SK-N-SH treated with all-trans-retinoic acid at 6 μM for 48 hours (cell line): Measurements from ENCODE around the gene ATP11C.

Source experiments
- ATAC-seq: fragments of 200-7000 bp; cut with Tn5 transposase; 3 replicates; pipeline ENCODE4 v1.9.1; 2020; ENCODE audit warnings: mild to moderate bottlenecking, moderate library complexity
- ARNTL ChIP-seq: fragments of 450-650 bp; formaldehyde crosslinking; IDR thresholded peaks from 2 replicates; pipeline ENCODE4 v1.5.0; 2020; ENCODE audit warnings: low read depth, mild to moderate bottlenecking, moderate library complexity, borderline replicate concordance
- BACH2 ChIP-seq: fragments of 250-450 bp; sonication (Bioruptor Pico); IDR thresholded peaks from 2 replicates; pipeline ENCODE4 v1.9.0; 2021; ENCODE audit warnings: mild to moderate bottlenecking, borderline replicate concordance
- CSDC2 ChIP-seq: fragments of 250-450 bp; sonication (Bioruptor Pico); IDR thresholded peaks from 2 replicates; pipeline ENCODE4 v1.5.0; 2020; ENCODE audit warnings: mild to moderate bottlenecking, moderate library complexity
- ESRRG ChIP-seq: fragments of 250-450 bp; sonication (Bioruptor Pico); IDR thresholded peaks from 2 replicates; pipeline ENCODE4 v1.6.1; 2021; ENCODE audit warnings: mild to moderate bottlenecking
- GLIS3 ChIP-seq: fragments of 250-450 bp; sonication (Bioruptor Pico); IDR thresholded peaks from 2 replicates; pipeline ENCODE4 v1.5.0; 2020; ENCODE audit warnings: mild to moderate bottlenecking, moderate library complexity
- ISL1 ChIP-seq: fragments of 250-450 bp; sonication (Bioruptor Pico); IDR thresholded peaks from 2 replicates; pipeline ENCODE4 v2.1.2; 2022; ENCODE audit warnings: mild to moderate bottlenecking, moderate library complexity
- OSR1 ChIP-seq: fragments of 250-450 bp; sonication (Bioruptor Pico); IDR thresholded peaks from 2 replicates; pipeline ENCODE4 v1.8.0; 2022; ENCODE audit warnings: moderate library complexity, mild to moderate bottlenecking, inconsistent platforms
- PPARA ChIP-seq: fragments of 250-450 bp; sonication (Bioruptor Pico); IDR thresholded peaks from 2 replicates; pipeline ENCODE4 v1.5.0; 2020; ENCODE audit warnings: mild to moderate bottlenecking, borderline replicate concordance
- RARB ChIP-seq: fragments of 250-450 bp; sonication (Bioruptor Pico); IDR thresholded peaks from 2 replicates; pipeline ENCODE4 v1.8.0; 2021; ENCODE audit warnings: mild to moderate bottlenecking, moderate library complexity
- SNAI2 ChIP-seq: fragments of 250-450 bp; sonication (Bioruptor Pico); IDR thresholded peaks from 2 replicates; pipeline ENCODE4 v1.5.0; 2020; ENCODE audit warnings: mild to moderate bottlenecking, moderate library complexity
- TCF4 ChIP-seq: fragments of 250-450 bp; sonication (Bioruptor Pico); IDR thresholded peaks from 2 replicates; pipeline ENCODE4 v1.8.0; 2021; ENCODE audit warnings: mild to moderate bottlenecking, moderate library complexity, borderline replicate concordance
- TOX ChIP-seq: fragments of 250-450 bp; sonication (Bioruptor Pico); IDR thresholded peaks from 2 replicates; pipeline ENCODE4 v1.8.0; 2021; ENCODE audit warnings: mild to moderate bottlenecking, moderate library complexity, borderline replicate concordance
- ZC3H10 ChIP-seq: fragments of 250-450 bp; sonication (Bioruptor Pico); IDR thresholded peaks from 2 replicates; pipeline ENCODE4 v1.5.1; 2021; ENCODE audit warnings: mild to moderate bottlenecking, moderate library complexity
- ZFP3 ChIP-seq: fragments of 250-450 bp; sonication (Bioruptor Pico); IDR thresholded peaks from 2 replicates; pipeline ENCODE4 v1.5.0; 2020; ENCODE audit warnings: mild to moderate bottlenecking, moderate library complexity
- ZFP30 ChIP-seq: fragments of 450-650 bp; formaldehyde crosslinking; IDR thresholded peaks from 2 replicates; pipeline ENCODE4 v1.5.0; 2022; ENCODE audit warnings: mild to moderate bottlenecking, moderate library complexity
- ZNF565 ChIP-seq: fragments of 450-650 bp; formaldehyde crosslinking; conservative IDR thresholded peaks from 2 replicates; pipeline ENCODE4 v1.5.0; 2020; ENCODE audit warnings: low read depth, mild to moderate bottlenecking, moderate library complexity
- ZNF70 ChIP-seq: fragments of 450-650 bp; formaldehyde crosslinking; IDR thresholded peaks from 2 replicates; pipeline ENCODE4 v1.5.0; 2020; ENCODE audit warnings: mild to moderate bottlenecking, moderate library complexity
- ZNF8 ChIP-seq: fragments of 450-650 bp; formaldehyde crosslinking; IDR thresholded peaks from 2 replicates; pipeline ENCODE4 v1.5.0; 2020; ENCODE audit warnings: mild to moderate bottlenecking, moderate library complexity
- TF ChIP-seq, protein P1 (sequence below): fragments of 250-450 bp; sonication (Bioruptor Pico); IDR thresholded peaks from 2 replicates; pipeline ENCODE4 v1.8.0; 2021; ENCODE audit warnings: low read depth, mild to moderate bottlenecking, moderate library complexity, borderline replicate concordance
- TF ChIP-seq, protein P2 (sequence below): fragments of 250-450 bp; sonication (Bioruptor Pico); IDR thresholded peaks from 2 replicates; pipeline ENCODE4 v1.5.1; 2020; ENCODE audit warnings: low read depth, mild to moderate bottlenecking, moderate library complexity
- TF ChIP-seq, protein P3 (sequence below): fragments of 250-450 bp; sonication (Bioruptor Pico); IDR thresholded peaks from 2 replicates; pipeline ENCODE4 v1.5.0; 2020; ENCODE audit warnings: mild to moderate bottlenecking, moderate library complexity
- TF ChIP-seq, protein P4 (sequence below): fragments of 250-450 bp; sonication (Bioruptor Pico); IDR thresholded peaks from 2 replicates; pipeline ENCODE4 v1.5.1; 2021; ENCODE audit warnings: mild to moderate bottlenecking, moderate library complexity
- TF ChIP-seq, protein P5 (sequence below): fragments of 250-450 bp; sonication (Bioruptor Pico); IDR thresholded peaks from 2 replicates; pipeline ENCODE4 v1.8.0; 2020; ENCODE audit warnings: mild to moderate bottlenecking, moderate library complexity, borderline replicate concordance

Gene ATP11C

DNA sequence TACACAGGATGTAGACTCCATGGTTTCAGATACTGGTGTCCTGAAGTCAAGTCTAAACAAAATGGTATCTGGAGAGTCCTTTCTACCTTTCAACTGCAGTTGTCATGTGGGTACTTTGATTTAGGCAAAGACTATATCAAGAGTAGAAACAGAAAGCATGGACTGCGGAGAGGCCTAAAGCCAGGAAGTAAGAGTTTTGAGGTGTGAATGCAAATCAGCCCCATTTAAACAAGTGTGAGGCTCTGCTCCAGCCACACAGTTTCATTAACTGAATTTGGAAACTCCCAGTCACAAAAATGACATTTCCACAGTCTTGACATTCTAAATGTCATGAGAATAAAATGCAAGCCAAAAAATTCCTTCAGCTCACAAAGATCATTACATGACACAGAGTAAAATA, 137.7 kb downstream of the ATP11C start (continued):
- TF ChIP-seq, protein P1, sequence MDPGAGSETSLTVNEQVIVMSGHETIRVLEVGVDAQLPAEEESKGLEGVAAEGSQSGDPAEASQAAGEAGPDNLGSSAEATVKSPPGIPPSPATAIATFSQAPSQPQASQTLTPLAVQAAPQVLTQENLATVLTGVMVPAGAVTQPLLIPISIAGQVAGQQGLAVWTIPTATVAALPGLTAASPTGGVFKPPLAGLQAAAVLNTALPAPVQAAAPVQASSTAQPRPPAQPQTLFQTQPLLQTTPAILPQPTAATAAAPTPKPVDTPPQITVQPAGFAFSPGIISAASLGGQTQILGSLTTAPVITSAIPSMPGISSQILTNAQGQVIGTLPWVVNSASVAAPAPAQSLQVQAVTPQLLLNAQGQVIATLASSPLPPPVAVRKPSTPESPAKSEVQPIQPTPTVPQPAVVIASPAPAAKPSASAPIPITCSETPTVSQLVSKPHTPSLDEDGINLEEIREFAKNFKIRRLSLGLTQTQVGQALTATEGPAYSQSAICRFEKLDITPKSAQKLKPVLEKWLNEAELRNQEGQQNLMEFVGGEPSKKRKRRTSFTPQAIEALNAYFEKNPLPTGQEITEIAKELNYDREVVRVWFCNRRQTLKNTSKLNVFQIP (CRISPR knock-in tag), result no peak
- TF ChIP-seq CSDC2 (CRISPR knock-in tag) (no peak), ZNF8 (CRISPR knock-in tag) (no peak), ZNF565 (CRISPR knock-in tag) (no peak)

DNA sequence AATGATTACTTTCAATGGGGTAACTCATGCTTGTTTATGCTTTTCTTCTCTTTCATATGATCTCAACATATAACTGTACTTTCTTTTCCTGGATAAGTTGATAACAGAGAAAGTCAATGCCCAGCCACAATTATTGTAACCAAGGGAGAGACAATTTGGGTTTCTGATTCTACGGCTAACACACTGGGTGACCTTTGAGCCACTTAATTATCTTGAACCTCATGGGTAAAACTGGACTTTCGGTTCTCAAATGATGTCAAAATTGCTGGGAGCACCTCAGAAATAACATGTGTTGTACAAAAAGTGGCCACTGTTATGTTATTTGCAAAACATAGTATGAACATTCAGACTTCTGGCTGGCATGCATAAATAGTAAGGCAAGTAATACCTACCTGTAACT, 145.3 kb downstream of the ATP11C start:
- TF ChIP-seq, protein P2, sequence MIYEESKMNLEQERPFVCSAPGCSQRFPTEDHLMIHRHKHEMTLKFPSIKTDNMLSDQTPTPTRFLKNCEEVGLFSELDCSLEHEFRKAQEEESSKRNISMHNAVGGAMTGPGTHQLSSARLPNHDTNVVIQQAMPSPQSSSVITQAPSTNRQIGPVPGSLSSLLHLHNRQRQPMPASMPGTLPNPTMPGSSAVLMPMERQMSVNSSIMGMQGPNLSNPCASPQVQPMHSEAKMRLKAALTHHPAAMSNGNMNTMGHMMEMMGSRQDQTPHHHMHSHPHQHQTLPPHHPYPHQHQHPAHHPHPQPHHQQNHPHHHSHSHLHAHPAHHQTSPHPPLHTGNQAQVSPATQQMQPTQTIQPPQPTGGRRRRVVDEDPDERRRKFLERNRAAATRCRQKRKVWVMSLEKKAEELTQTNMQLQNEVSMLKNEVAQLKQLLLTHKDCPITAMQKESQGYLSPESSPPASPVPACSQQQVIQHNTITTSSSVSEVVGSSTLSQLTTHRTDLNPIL, result no peak
- TF ChIP-seq TOX (no peak), ZNF8 (CRISPR knock-in tag) (no peak), TCF4 (no peak), ZC3H10 (CRISPR knock-in tag) (no peak), ZFP30 (CRISPR knock-in tag) (no peak), ZFP3 (CRISPR knock-in tag) (no peak), CSDC2 (CRISPR knock-in tag) (no peak), ZNF70 (CRISPR knock-in tag) (no peak), PPARA (CRISPR knock-in tag) (no peak), ZNF565 (CRISPR knock-in tag) (no peak)
- TF ChIP-seq, protein P3, sequence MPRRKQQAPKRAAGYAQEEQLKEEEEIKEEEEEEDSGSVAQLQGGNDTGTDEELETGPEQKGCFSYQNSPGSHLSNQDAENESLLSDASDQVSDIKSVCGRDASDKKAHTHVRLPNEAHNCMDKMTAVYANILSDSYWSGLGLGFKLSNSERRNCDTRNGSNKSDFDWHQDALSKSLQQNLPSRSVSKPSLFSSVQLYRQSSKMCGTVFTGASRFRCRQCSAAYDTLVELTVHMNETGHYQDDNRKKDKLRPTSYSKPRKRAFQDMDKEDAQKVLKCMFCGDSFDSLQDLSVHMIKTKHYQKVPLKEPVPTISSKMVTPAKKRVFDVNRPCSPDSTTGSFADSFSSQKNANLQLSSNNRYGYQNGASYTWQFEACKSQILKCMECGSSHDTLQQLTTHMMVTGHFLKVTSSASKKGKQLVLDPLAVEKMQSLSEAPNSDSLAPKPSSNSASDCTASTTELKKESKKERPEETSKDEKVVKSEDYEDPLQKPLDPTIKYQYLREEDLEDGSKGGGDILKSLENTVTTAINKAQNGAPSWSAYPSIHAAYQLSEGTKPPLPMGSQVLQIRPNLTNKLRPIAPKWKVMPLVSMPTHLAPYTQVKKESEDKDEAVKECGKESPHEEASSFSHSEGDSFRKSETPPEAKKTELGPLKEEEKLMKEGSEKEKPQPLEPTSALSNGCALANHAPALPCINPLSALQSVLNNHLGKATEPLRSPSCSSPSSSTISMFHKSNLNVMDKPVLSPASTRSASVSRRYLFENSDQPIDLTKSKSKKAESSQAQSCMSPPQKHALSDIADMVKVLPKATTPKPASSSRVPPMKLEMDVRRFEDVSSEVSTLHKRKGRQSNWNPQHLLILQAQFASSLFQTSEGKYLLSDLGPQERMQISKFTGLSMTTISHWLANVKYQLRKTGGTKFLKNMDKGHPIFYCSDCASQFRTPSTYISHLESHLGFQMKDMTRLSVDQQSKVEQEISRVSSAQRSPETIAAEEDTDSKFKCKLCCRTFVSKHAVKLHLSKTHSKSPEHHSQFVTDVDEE (CRISPR knock-in tag), result no peak
- TF ChIP-seq, protein P1 (CRISPR knock-in tag), result no peak
- ATAC-seq, result no peak

DNA sequence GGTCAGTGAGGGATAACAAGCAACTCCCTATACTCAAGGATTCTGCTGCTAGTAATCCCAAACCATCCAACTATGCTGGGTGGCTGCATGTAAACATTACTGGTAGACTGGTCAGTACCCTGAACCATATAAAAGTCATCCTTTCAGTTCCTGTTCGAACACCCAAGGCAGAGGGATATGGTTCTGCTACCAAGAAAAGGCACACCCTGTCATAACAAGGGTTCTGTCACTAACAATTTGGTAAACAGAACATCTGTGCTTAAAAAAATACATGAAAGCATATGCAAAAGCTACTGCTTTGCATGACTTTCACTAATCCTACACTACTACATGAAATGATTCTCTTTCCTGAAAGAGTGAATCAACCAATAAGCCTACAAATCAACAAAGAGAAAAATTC, 148.0 kb downstream of the ATP11C start:
- ATAC-seq, result no peak
- no peak for TF ChIP-seq BACH2 (CRISPR knock-in tag)
- TF ChIP-seq GLIS3 (CRISPR knock-in tag), result no peak
- no peak for TF ChIP-seq ZNF8 (CRISPR knock-in tag)
- no peak for TF ChIP-seq ESRRG (CRISPR knock-in tag)
- TF ChIP-seq ZC3H10 (CRISPR knock-in tag), result no peak
- TF ChIP-seq, protein P4, sequence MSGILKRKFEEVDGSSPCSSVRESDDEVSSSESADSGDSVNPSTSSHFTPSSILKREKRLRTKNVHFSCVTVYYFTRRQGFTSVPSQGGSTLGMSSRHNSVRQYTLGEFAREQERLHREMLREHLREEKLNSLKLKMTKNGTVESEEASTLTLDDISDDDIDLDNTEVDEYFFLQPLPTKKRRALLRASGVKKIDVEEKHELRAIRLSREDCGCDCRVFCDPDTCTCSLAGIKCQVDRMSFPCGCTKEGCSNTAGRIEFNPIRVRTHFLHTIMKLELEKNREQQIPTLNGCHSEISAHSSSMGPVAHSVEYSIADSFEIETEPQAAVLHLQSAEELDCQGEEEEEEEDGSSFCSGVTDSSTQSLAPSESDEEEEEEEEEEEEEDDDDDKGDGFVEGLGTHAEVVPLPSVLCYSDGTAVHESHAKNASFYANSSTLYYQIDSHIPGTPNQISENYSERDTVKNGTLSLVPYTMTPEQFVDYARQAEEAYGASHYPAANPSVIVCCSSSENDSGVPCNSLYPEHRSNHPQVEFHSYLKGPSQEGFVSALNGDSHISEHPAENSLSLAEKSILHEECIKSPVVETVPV (CRISPR knock-in tag), result no peak
- no peak for TF ChIP-seq PPARA (CRISPR knock-in tag)
- TF ChIP-seq ISL1 (CRISPR knock-in tag), result no peak
- TF ChIP-seq RARB (CRISPR knock-in tag), result no peak
- no peak for TF ChIP-seq ZNF565 (CRISPR knock-in tag)
- TF ChIP-seq ARNTL (CRISPR knock-in tag), result no peak
- TF ChIP-seq ZFP30 (CRISPR knock-in tag), result no peak
- no peak for TF ChIP-seq TCF4

DNA sequence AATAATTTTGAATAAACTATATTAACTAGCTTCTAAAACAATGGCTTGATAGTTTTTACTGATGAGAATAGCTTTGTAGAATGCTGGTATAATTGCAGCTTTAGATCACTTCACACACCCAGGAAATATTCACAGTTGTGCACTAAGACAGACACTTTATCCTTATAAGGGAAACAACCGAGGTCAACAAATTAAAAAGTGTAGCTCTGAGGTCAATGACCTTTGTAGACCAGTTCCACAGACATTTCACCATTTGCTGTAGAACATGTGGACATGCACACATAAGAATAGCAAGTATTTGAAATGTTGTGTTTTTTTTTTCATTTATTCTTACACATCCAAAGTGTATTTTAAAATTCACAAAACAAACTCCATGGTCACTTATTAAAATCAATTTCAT, 148.9 kb downstream of the ATP11C start:
- TF ChIP-seq TCF4, result no peak
- TF ChIP-seq BACH2 (CRISPR knock-in tag), result no peak
- no peak for TF ChIP-seq GLIS3 (CRISPR knock-in tag)
- TF ChIP-seq SNAI2, result no peak
- no peak for TF ChIP-seq PPARA (CRISPR knock-in tag)
- TF ChIP-seq, protein P5, sequence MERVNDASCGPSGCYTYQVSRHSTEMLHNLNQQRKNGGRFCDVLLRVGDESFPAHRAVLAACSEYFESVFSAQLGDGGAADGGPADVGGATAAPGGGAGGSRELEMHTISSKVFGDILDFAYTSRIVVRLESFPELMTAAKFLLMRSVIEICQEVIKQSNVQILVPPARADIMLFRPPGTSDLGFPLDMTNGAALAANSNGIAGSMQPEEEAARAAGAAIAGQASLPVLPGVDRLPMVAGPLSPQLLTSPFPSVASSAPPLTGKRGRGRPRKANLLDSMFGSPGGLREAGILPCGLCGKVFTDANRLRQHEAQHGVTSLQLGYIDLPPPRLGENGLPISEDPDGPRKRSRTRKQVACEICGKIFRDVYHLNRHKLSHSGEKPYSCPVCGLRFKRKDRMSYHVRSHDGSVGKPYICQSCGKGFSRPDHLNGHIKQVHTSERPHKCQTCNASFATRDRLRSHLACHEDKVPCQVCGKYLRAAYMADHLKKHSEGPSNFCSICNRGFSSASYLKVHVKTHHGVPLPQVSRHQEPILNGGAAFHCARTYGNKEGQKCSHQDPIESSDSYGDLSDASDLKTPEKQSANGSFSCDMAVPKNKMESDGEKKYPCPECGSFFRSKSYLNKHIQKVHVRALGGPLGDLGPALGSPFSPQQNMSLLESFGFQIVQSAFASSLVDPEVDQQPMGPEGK (CRISPR knock-in tag), result no peak
- no peak for TF ChIP-seq ZFP30 (CRISPR knock-in tag)
- TF ChIP-seq ARNTL (CRISPR knock-in tag), result no peak
- no peak for TF ChIP-seq ISL1 (CRISPR knock-in tag)
- no peak for TF ChIP-seq RARB (CRISPR knock-in tag)
- TF ChIP-seq CSDC2 (CRISPR knock-in tag), result no peak
- no peak for TF ChIP-seq ZFP3 (CRISPR knock-in tag)
- TF ChIP-seq ZNF8 (CRISPR knock-in tag), result no peak
- no peak for TF ChIP-seq OSR1 (CRISPR knock-in tag)
- ATAC-seq, result no peak
